H9 (cell line): Measurements from ENCODE around the gene OTOF. TPM values are rescaled to one million over a fixed set of nuclear protein-coding genes. Genes with fewer than 3 reads are reported as not detected.

Experiments
- DNase-seq: peaks from one replicate; pipeline ENCODE4 v3.0.0-alpha.2; 2017
- H2AFZ ChIP-seq: one replicate; pipeline ENCODE4 v1.6.1; 2013; ENCODE audit warnings: mild to moderate bottlenecking, low read length, control low read depth, moderate library complexity
- H2AK5ac ChIP-seq: 2 replicates; pipeline ENCODE4 v1.6.1; 2013; ENCODE audit warnings: low read length, control low read depth, mixed read lengths; ENCODE audit not compliant: insufficient read length
- H2BK120ac ChIP-seq: one replicate; pipeline ENCODE4 v1.6.1; 2013; ENCODE audit warnings: low read depth, mild to moderate bottlenecking, low read length, control low read depth, inconsistent platforms; ENCODE audit not compliant: poor library complexity, severe bottlenecking
- H2BK12ac ChIP-seq: 2 replicates; pipeline ENCODE4 v1.6.1; 2013; ENCODE audit warnings: low read length, control low read depth, mixed read lengths, low read depth; ENCODE audit not compliant: insufficient read length
- H2BK15ac ChIP-seq: 2 replicates; pipeline ENCODE4 v1.6.1; 2013; ENCODE audit warnings: low read depth, low read length, control low read depth
- H2BK20ac ChIP-seq: one replicate; pipeline ENCODE4 v1.6.1; 2013; ENCODE audit warnings: low read depth, mild to moderate bottlenecking, low read length, control low read depth, inconsistent platforms; ENCODE audit not compliant: poor library complexity, severe bottlenecking
- H2BK5ac ChIP-seq: 2 replicates; pipeline ENCODE4 v1.6.1; 2013; ENCODE audit warnings: low read length, control low read depth, mixed read lengths; ENCODE audit not compliant: insufficient read length
- H3K14ac ChIP-seq: 2 replicates; pipeline ENCODE4 v1.6.1; 2013; ENCODE audit warnings: low read length, control low read depth; ENCODE audit not compliant: insufficient read depth
- H3K18ac ChIP-seq: 2 replicates; pipeline ENCODE4 v1.6.1; 2013; ENCODE audit warnings: low read depth, mild to moderate bottlenecking, mixed read lengths, low read length, control low read depth; ENCODE audit not compliant: insufficient read length
- H3K23ac ChIP-seq: 2 replicates; pipeline ENCODE4 v1.6.1; 2013; ENCODE audit warnings: low read length, control low read depth, mixed read lengths, low read depth; ENCODE audit not compliant: insufficient read length
- H3K23me2 ChIP-seq: 2 replicates; pipeline ENCODE4 v1.6.1; 2013; ENCODE audit warnings: low read depth, mild to moderate bottlenecking, mixed read lengths, low read length, control low read depth; ENCODE audit not compliant: insufficient read length, poor library complexity, severe bottlenecking
- H3K27ac ChIP-seq: 2 replicates; pipeline ENCODE4 v1.5.1; 2013; ENCODE audit warnings: low read length, control low read depth, mixed read lengths, low read depth; ENCODE audit not compliant: insufficient read length
- H3K27me3 ChIP-seq: 2 replicates; pipeline ENCODE4 v1.6.1; 2013; ENCODE audit warnings: low read length, control low read depth, inconsistent platforms; ENCODE audit not compliant: insufficient read depth
- H3K4ac ChIP-seq: 2 replicates; pipeline ENCODE4 v1.6.1; 2013; ENCODE audit warnings: low read depth, mild to moderate bottlenecking, control low read depth, inconsistent platforms, low read length, moderate library complexity
- H3K4me1 ChIP-seq: 2 replicates; pipeline ENCODE4 v1.6.1; 2013; ENCODE audit warnings: low read length, control low read depth, inconsistent platforms; ENCODE audit not compliant: insufficient read depth
- H3K4me2 ChIP-seq: 2 replicates; pipeline ENCODE4 v1.6.1; 2013; ENCODE audit warnings: low read length, control low read depth, mixed read lengths; ENCODE audit not compliant: insufficient read length, insufficient read depth
- H3K56ac ChIP-seq: 2 replicates; pipeline ENCODE4 v1.6.1; 2013; ENCODE audit warnings: low read depth, mild to moderate bottlenecking, mixed read lengths, low read length, control low read depth; ENCODE audit not compliant: insufficient read length
- H3K79me1 ChIP-seq: 2 replicates; pipeline ENCODE4 v1.6.1; 2013; ENCODE audit warnings: low read depth, mild to moderate bottlenecking, moderate library complexity, low read length, control low read depth, inconsistent platforms; ENCODE audit not compliant: insufficient read depth, poor library complexity, severe bottlenecking
- H3K79me2 ChIP-seq: 2 replicates; pipeline ENCODE4 v1.6.1; 2013; ENCODE audit warnings: low read length, control low read depth, inconsistent platforms; ENCODE audit not compliant: insufficient read depth
- H3K9ac ChIP-seq: 2 replicates; pipeline ENCODE4 v1.6.1; 2013; ENCODE audit warnings: low read length, control low read depth, mixed read lengths; ENCODE audit not compliant: insufficient read length; ENCODE audit errors: extremely low read depth
- H3K9me3 ChIP-seq: one replicate; pipeline ENCODE4 v1.6.1; 2013; ENCODE audit warnings: low read depth, low read length, inconsistent platforms; ENCODE audit not compliant: control insufficient read depth
- H3T11ph ChIP-seq: one replicate; pipeline ENCODE4 v1.6.1; 2013; ENCODE audit warnings: mild to moderate bottlenecking, low read length, control low read depth, inconsistent platforms
- H4K20me1 ChIP-seq: one replicate; pipeline ENCODE4 v1.6.1; 2013; ENCODE audit not compliant: control insufficient read depth, insufficient read length, insufficient read depth
- H4K5ac ChIP-seq: 2 replicates; pipeline ENCODE4 v1.6.1; 2013; ENCODE audit warnings: low read depth, mild to moderate bottlenecking, mixed read lengths, low read length, control low read depth; ENCODE audit not compliant: insufficient read length
- H4K8ac ChIP-seq: replicated peaks from 2 replicates; pipeline ENCODE4 v1.6.1; 2013; ENCODE audit warnings: low read length, control low read depth, mixed read lengths, low read depth; ENCODE audit not compliant: insufficient read length
- H4K91ac ChIP-seq: 2 replicates; pipeline ENCODE4 v1.6.1; 2013; ENCODE audit warnings: low read depth, mild to moderate bottlenecking, moderate library complexity, mixed read lengths, low read length, control low read depth; ENCODE audit not compliant: insufficient read length
- H3K27ac Mint-ChIP-seq, 3 experiments: 2 replicates in 2 of 3; 3 replicates in 1 of 3; pipeline ENCODE4 v1.8.0; 2020 to 2021; ENCODE audit warnings: mixed read lengths in 3 of 3, mild to moderate bottlenecking in 1 of 3, moderate library complexity in 1 of 3
- H3K27me3 Mint-ChIP-seq: 2 replicates; pipeline ENCODE4 v1.8.0; 2021; ENCODE audit warnings: low read depth, mild to moderate bottlenecking, moderate library complexity, mixed read lengths
- H3K36me3 Mint-ChIP-seq, 3 experiments: 2 replicates in 2 of 3; 3 replicates in 1 of 3; pipeline ENCODE4 v1.8.0; 2020 to 2021; ENCODE audit warnings: low read depth in 3 of 3, mixed read lengths in 3 of 3; ENCODE audit not compliant: insufficient read depth in 1 of 3
- H3K4me1 Mint-ChIP-seq, 2 experiments: 2 replicates each; pipeline ENCODE4 v1.8.0; 2020; ENCODE audit warnings: mixed read lengths in 2 of 2
- H3K4me3 Mint-ChIP-seq, 2 experiments: 2 replicates in 1 of 2; 3 replicates in 1 of 2; pipeline ENCODE4 v1.8.0; 2020 to 2021; ENCODE audit warnings: mild to moderate bottlenecking in 2 of 2, mixed read lengths in 2 of 2, moderate library complexity in 1 of 2
- H3K9me3 Mint-ChIP-seq, 2 experiments: 2 replicates in 1 of 2; 3 replicates in 1 of 2; pipeline ENCODE4 v1.8.0; 2020; ENCODE audit warnings: mild to moderate bottlenecking in 2 of 2, mixed read lengths in 2 of 2, moderate library complexity in 1 of 2
- WGBS: extraction: QIAGEN DNeasy Blood & Tissue Kit; methylation state at CpG from one replicate; pipeline ENCODE4 v1.1.7; 2013; ENCODE audit warnings: missing lambda C conversion rate, low lambda C conversion rate, mixed read lengths; ENCODE audit not compliant: insufficient read length; ENCODE audit errors: extremely low coverage; 5-methylcytosine and 5-hydroxymethylcytosine counted together
- total RNA-seq: library from RNA; stranded (reverse); gene quantifications from 2 replicates; pipeline ENCODE4 v1.2.1, GENCODE V29; 2021
- TF ChIP-seq, protein P1 (sequence below): fragments of 200-600 bp; sonication (generic); conservative IDR thresholded peaks from 3 replicates; pipeline ENCODE4 v1.8.0; 2021; ENCODE audit warnings: antibody characterized with exemption, mild to moderate bottlenecking

The OTOF gene
- total RNA-seq, 1 experiment from 2014 or later = 0.35 TPM

DNA sequence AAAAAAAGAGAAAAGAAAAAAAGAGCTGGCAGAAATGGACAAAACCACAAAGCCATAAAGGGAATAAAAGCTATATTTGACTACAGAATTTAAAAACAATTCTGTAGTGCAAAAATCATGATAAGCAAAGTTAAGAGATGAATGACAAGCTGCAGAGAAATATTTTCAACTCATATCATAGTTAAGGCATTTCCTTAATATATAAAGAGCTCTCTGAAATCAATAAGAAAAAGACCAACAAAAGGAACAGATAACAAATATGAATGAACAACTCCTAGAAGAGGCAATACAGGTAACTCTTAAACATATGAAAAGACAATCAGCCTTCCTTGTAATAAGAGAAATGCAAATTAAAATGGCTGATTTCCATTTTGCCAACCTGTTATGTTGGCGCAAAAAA, 26.2 kb downstream of the OTOF start:
- DNase-seq = no peak
- Mint-ChIP-seq H3K9me3 (peaks cover 0 to 3% of the 10 kb centered on the region in 2 experiments; a peak in 1 of 5 replicates), H3K4me1 (peaks cover 13 to 17% of the 10 kb centered on the region in 2 experiments; a peak in 3 of 4 replicates), H3K36me3 (no peaks in the 10 kb centered on the region), H3K4me3 (no peak overlapping the region), H3K27ac (0 out of 7 replicates have a peak overlapping the region, but pooled peaks of 1 of the 3 experiments have one; percentile 42), H3K27me3 (no peaks in the 10 kb centered on the region; the same call in none of the 2 replicates)
- H3T11ph ChIP-seq = no peak overlapping the region
- H2BK120ac ChIP-seq = no peak overlapping the region
- H2BK15ac ChIP-seq = no peak overlapping the region
- H3K27ac ChIP-seq = no peak overlapping the region
- H3K27me3 ChIP-seq = no peaks in the 10 kb centered on the region
- H3K23me2 ChIP-seq = no peaks in the 10 kb centered on the region
- H3K9me3 ChIP-seq = no peaks in the 10 kb centered on the region
- no peaks in the 10 kb centered on the region for H4K20me1 ChIP-seq
- no peaks in the 10 kb centered on the region for H3K79me1 ChIP-seq
- H4K8ac ChIP-seq = no peak overlapping the region
- WGBS = no CpG with 5 or more reads among the region's 1 CpG
- H2AK5ac ChIP-seq = no peak overlapping the region
- H3K4me2 ChIP-seq = no peak overlapping the region
- no peak overlapping the region for H2BK12ac ChIP-seq
- H3K4me1 ChIP-seq = no peaks in the 10 kb centered on the region
- H2BK20ac ChIP-seq = no peak overlapping the region
- H2AFZ ChIP-seq = no peak overlapping the region
- H3K23ac ChIP-seq = no peak overlapping the region
- no peak overlapping the region for H4K91ac ChIP-seq
- H4K5ac ChIP-seq = no peak overlapping the region
- TF ChIP-seq, protein P1, sequence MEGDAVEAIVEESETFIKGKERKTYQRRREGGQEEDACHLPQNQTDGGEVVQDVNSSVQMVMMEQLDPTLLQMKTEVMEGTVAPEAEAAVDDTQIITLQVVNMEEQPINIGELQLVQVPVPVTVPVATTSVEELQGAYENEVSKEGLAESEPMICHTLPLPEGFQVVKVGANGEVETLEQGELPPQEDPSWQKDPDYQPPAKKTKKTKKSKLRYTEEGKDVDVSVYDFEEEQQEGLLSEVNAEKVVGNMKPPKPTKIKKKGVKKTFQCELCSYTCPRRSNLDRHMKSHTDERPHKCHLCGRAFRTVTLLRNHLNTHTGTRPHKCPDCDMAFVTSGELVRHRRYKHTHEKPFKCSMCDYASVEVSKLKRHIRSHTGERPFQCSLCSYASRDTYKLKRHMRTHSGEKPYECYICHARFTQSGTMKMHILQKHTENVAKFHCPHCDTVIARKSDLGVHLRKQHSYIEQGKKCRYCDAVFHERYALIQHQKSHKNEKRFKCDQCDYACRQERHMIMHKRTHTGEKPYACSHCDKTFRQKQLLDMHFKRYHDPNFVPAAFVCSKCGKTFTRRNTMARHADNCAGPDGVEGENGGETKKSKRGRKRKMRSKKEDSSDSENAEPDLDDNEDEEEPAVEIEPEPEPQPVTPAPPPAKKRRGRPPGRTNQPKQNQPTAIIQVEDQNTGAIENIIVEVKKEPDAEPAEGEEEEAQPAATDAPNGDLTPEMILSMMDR = no peak
- no peaks in the 10 kb centered on the region for H3K79me2 ChIP-seq
- no peak overlapping the region for H3K14ac ChIP-seq
- no peak overlapping the region for H2BK5ac ChIP-seq
- no peak overlapping the region for H3K56ac ChIP-seq
- no peak overlapping the region for H3K18ac ChIP-seq
- no peak overlapping the region for H3K9ac ChIP-seq
- H3K4ac ChIP-seq = no peak overlapping the region
